HG02970 (cell line): ENCODE results near the gene MAX.

Experiments
- ATAC-seq: cut with Tn5 transposase; IDR thresholded peaks from one replicate; pipeline ENCODE4 v1.9.1; 2021; ENCODE audit warnings: mild to moderate bottlenecking, moderate library complexity, moderate number of reproducible peaks; ENCODE audit not compliant: unreplicated experiment, low FRiP score

Gene MAX

GRCh38 chr14:65102441-65103149 is at the start of gene MAX:
Gene MAX (minus strand): TSS chr14:65102517. CDS start chr14:65102339, 178 bp downstream.
- peak; percentile 84 for ATAC-seq

- no peak for ATAC-seq
Measured at GRCh38 chr14:65151609-65151956, 49.3 kb upstream of the MAX start.

GRCh38 chr14:65150898-65151608 is 48.7 kb upstream of the MAX start:
- no peak for ATAC-seq

- ATAC-seq, result no peak
Measured at GRCh38 chr14:65149116-65149515, 46.8 kb upstream of the MAX start.

GRCh38 chr14:65144170-65144569 is 41.9 kb upstream of the MAX start:
- no peak for ATAC-seq

GRCh38 chr14:65142914-65143625 is 40.8 kb upstream of the MAX start:
- no peak for ATAC-seq

- ATAC-seq, result no peak
Measured at GRCh38 chr14:65142429-65142828, 40.1 kb upstream of the MAX start.

GRCh38 chr14:65141523-65141922 is 39.2 kb upstream of the MAX start:
- no peak for ATAC-seq

GRCh38 chr14:65137648-65138307 is 35.5 kb upstream of the MAX start:
- no peak for ATAC-seq

GRCh38 chr14:65134651-65135579 is 32.6 kb upstream of the MAX start:
- no peak for ATAC-seq

- ATAC-seq, result no peak
Measured at GRCh38 chr14:65132855-65133254, 30.5 kb upstream of the MAX start.

GRCh38 chr14:65131301-65131701 is 29.0 kb upstream of the MAX start:
- no peak for ATAC-seq

- no peak for ATAC-seq
Measured at GRCh38 chr14:65128096-65128495, 25.8 kb upstream of the MAX start.

- ATAC-seq, result no peak
Measured at GRCh38 chr14:65117769-65118745, 15.7 kb upstream of the MAX start.

GRCh38 chr14:65115615-65116014 is 13.3 kb upstream of the MAX start:
- ATAC-seq, result no peak

GRCh38 chr14:65110525-65110924 is 8.2 kb upstream of the MAX start:
- ATAC-seq, result no peak

GRCh38 chr14:65109357-65109756 is 7.0 kb upstream of the MAX start:
- no peak for ATAC-seq

- ATAC-seq, result no peak
Measured at GRCh38 chr14:65107200-65107599, 4.9 kb upstream of the MAX start.

GRCh38 chr14:65106736-65107135 is 4.4 kb upstream of the MAX start:
- ATAC-seq, result no peak
